Adrenal gland (tissue), 5 donors: Measurements from ENCODE around the gene ITPRIPL1.

Experiments used
- POLR2A ChIP-seq, 2 donors: fragments of 450-650 bp; IDR thresholded peaks; one replicate each; pipeline ENCODE4 v1.6.1; 2017; ENCODE audit warnings: antibody characterized with exemption in 2 of 2, mild to moderate bottlenecking in 2 of 2, moderate library complexity in 1 of 2
- TF ChIP-seq, protein P1 (sequence below), 6 experiments: fragments of 450-650 bp in 4 of 6; fragments of 200-600 bp in 2 of 6; sonication (generic) in 1 of 6; IDR thresholded peaks; 1 replicate in 5 of 6; 2 replicates in 1 of 6; pipeline versions ENCODE4 v1.5.1 to v1.8.0; 2016 to 2021; ENCODE audit warnings: antibody characterized with exemption in 6 of 6, mild to moderate bottlenecking in 2 of 6, moderate library complexity in 1 of 6
- donor health status: DM: no; HTN: no; CAD: no.

DNA sequence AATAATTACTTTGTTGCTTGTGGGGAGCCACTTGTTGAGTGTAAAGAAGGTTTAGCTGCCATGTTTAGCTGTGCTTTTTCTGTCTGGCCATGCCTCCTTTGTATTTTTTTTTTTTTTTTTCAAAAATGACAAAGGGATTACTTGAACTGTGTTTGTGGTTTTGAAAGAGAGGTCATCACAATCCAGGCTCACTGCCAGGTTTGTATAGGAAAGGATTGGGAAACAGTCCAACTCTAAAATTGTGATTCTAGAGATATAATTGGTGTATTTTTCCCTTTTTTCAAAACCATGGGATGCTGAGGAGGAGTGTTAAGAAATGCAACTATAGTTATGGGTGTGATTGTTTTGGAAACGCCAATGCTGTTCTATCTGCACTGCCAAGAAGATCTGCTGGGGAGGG, 4.3 kb downstream of the ITPRIPL1 start:
- TF ChIP-seq, protein P1, sequence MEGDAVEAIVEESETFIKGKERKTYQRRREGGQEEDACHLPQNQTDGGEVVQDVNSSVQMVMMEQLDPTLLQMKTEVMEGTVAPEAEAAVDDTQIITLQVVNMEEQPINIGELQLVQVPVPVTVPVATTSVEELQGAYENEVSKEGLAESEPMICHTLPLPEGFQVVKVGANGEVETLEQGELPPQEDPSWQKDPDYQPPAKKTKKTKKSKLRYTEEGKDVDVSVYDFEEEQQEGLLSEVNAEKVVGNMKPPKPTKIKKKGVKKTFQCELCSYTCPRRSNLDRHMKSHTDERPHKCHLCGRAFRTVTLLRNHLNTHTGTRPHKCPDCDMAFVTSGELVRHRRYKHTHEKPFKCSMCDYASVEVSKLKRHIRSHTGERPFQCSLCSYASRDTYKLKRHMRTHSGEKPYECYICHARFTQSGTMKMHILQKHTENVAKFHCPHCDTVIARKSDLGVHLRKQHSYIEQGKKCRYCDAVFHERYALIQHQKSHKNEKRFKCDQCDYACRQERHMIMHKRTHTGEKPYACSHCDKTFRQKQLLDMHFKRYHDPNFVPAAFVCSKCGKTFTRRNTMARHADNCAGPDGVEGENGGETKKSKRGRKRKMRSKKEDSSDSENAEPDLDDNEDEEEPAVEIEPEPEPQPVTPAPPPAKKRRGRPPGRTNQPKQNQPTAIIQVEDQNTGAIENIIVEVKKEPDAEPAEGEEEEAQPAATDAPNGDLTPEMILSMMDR (IDR thresholded peaks at IDR 0.05): no peak
- no peak for TF ChIP-seq POLR2A (IDR thresholded peaks at IDR 0.05)
